Nephron (organoid): ENCODE measurements around the gene C6orf15.

Experiments used
- H3K27ac Mint-ChIP-seq, 3 experiments: 2 replicates each; pipeline ENCODE4 v1.8.0; 2020; ENCODE audit warnings: mixed read lengths in 3 of 3, mild to moderate bottlenecking in 2 of 3, moderate library complexity in 1 of 3
- H3K27me3 Mint-ChIP-seq: 2 replicates; pipeline ENCODE4 v1.8.0; 2021; ENCODE audit warnings: low read depth, mild to moderate bottlenecking, moderate library complexity, mixed read lengths
- H3K36me3 Mint-ChIP-seq: 2 replicates; pipeline ENCODE4 v1.8.0; 2020; ENCODE audit warnings: low read depth, mixed read lengths
- H3K4me1 Mint-ChIP-seq: 2 replicates; pipeline ENCODE4 v1.8.0; 2020; ENCODE audit warnings: mixed read lengths
- H3K4me3 Mint-ChIP-seq, 3 experiments: 2 replicates each; pipeline ENCODE4 v1.8.0; 2020; ENCODE audit warnings: mild to moderate bottlenecking in 3 of 3, mixed read lengths in 3 of 3, moderate library complexity in 2 of 3
- H3K9me3 Mint-ChIP-seq: 2 replicates; pipeline ENCODE4 v1.8.0; 2020; ENCODE audit warnings: mixed read lengths
- TF ChIP-seq, protein P1 (sequence below), 3 experiments: fragments of 200-600 bp; sonication (generic); IDR thresholded peaks; one replicate each; pipeline ENCODE4 v1.5.0; 2021; ENCODE audit warnings: antibody characterized with exemption in 3 of 3; ENCODE audit not compliant: unreplicated experiment in 3 of 3

Gene C6orf15

DNA sequence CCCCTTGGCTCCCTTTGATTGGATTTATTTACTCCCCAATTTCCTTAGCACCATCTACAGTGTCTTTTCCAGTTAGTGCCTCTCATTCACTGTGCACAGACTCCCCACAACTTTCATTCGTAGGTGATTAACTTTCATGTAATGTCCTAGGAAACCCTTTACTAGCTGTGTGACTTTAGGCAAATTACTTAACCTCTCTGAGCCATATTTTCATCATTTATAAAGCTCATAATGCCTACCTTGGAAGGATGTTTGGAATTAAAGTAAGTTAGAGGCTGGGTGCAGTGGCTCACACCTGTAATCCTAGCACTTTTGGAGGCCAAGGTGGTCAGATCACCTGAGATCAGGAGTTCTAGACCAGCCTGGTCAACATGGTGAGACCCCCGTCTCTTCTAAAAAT is 20.1 kb downstream of the C6orf15 start:
- Mint-ChIP-seq H3K27ac (no peak overlapping the region), H3K27me3 (peaks cover 8% of the 10 kb centered on the region), H3K36me3 (no peaks in the 10 kb centered on the region), H3K9me3 (no peaks in the 10 kb centered on the region), H3K4me1 (peaks cover 5% of the 10 kb centered on the region), H3K4me3 (no peak overlapping the region)
- TF ChIP-seq, protein P1, sequence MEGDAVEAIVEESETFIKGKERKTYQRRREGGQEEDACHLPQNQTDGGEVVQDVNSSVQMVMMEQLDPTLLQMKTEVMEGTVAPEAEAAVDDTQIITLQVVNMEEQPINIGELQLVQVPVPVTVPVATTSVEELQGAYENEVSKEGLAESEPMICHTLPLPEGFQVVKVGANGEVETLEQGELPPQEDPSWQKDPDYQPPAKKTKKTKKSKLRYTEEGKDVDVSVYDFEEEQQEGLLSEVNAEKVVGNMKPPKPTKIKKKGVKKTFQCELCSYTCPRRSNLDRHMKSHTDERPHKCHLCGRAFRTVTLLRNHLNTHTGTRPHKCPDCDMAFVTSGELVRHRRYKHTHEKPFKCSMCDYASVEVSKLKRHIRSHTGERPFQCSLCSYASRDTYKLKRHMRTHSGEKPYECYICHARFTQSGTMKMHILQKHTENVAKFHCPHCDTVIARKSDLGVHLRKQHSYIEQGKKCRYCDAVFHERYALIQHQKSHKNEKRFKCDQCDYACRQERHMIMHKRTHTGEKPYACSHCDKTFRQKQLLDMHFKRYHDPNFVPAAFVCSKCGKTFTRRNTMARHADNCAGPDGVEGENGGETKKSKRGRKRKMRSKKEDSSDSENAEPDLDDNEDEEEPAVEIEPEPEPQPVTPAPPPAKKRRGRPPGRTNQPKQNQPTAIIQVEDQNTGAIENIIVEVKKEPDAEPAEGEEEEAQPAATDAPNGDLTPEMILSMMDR (IDR thresholded peaks at IDR 0.05; ENCODE audit: unreplicated experiment in 3 of 3), result no peak

DNA sequence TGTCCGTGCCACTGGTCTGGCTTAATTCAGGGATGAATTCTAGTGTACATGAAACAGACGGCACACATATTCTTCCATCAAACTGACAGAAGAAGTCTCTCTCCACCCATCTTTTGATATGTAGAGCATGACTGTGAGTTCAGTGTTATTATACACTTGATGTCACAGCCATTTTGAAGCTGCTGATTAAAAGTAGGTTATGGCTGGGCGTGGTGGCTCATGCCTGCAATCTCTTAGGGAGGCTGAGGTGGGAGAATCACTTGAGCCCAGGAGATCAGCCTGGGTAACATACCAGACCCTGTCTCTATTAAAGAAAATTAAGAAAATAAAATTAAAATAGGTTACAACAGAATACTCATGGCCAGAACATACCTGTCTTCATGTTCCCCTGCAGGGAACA is 20.7 kb downstream of the C6orf15 start:
- TF ChIP-seq, protein P1 (IDR thresholded peaks at IDR 0.05; ENCODE audit: unreplicated experiment in 3 of 3), result no peak
- Mint-ChIP-seq H3K4me1 (peaks cover 11% of the 10 kb centered on the region), H3K27me3 (peaks cover 8% of the 10 kb centered on the region), H3K36me3 (no peaks in the 10 kb centered on the region), H3K27ac (no peak overlapping the region), H3K9me3 (no peaks in the 10 kb centered on the region), H3K4me3 (no peak overlapping the region)

DNA sequence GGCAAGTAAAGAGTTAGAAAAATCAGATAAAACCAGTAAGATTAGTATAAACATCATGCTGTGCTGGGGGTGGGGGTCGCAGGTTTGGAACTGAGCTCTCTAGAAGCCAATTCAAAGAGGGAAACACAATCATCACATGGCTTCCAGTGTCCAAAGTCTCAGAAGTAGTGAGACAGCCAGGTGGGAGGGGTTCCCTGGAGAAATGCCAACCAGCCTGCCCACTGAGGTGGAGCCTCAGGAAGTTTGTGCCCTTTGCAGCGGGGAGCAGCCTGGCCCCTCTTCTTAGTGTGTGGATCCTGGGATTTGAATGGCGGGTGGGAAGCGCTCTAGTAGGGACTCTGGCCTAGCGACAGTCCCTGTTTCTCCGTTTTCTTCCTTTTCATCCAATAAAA is 21.4 kb downstream of the C6orf15 start:
- H3K27ac Mint-ChIP-seq, result no peak overlapping the region
- no peaks in the 10 kb centered on the region for H3K9me3 Mint-ChIP-seq
- H3K36me3 Mint-ChIP-seq, result no peaks in the 10 kb centered on the region

GRCh38 chr6:31090275-31090972 is 22.0 kb downstream of the C6orf15 start:
- Mint-ChIP-seq H3K4me3 (no peak overlapping the region), H3K4me1 (peaks cover 13% of the 10 kb centered on the region), H3K27me3 (peaks cover 11% of the 10 kb centered on the region)

More for the DNA sequence above, 21.4 kb downstream of the C6orf15 start:
- Mint-ChIP-seq H3K4me3 (no peak overlapping the region), H3K4me1 (peaks cover 13% of the 10 kb centered on the region), H3K27me3 (peaks cover 8% of the 10 kb centered on the region)
- TF ChIP-seq, protein P1 (IDR thresholded peaks at IDR 0.05; ENCODE audit: unreplicated experiment in 3 of 3), result no peak

GRCh38 chr6:31087494-31088089 is 24.8 kb downstream of the C6orf15 start:
- Mint-ChIP-seq H3K27ac (peak overlapping the region in 1 of 3 experiments; percentile 28), H3K4me3 (no peak overlapping the region), H3K9me3 (no peaks in the 10 kb centered on the region), H3K27me3 (peaks cover 19% of the 10 kb centered on the region), H3K4me1 (peaks cover 26% of the 10 kb centered on the region), H3K36me3 (no peaks in the 10 kb centered on the region)
- TF ChIP-seq, protein P1 (IDR thresholded peaks at IDR 0.05; ENCODE audit: unreplicated experiment in 3 of 3), result peak; percentile 76 to 81 (median 78)

More at GRCh38 chr6:31090275-31090972, 22.0 kb downstream of the C6orf15 start:
- H3K36me3 Mint-ChIP-seq, result no peaks in the 10 kb centered on the region
- no peak overlapping the region for H3K27ac Mint-ChIP-seq
- TF ChIP-seq, protein P1 (IDR thresholded peaks at IDR 0.05; ENCODE audit: unreplicated experiment in 3 of 3), result no peak
- H3K9me3 Mint-ChIP-seq, result no peaks in the 10 kb centered on the region
